ENCODE measurements around the gene NAPSA. TPM values are rescaled to one million over a fixed set of nuclear protein-coding genes. Genes with fewer than 3 reads are reported as not detected.

The NAPSA gene
- total RNA-seq, 2 donors from 2014 or later, result 1.8 to 2.3 TPM

GRCh38 chr19:50371914-50372475, 6.6 kb upstream of the NAPSA start:
- Histone ChIP-seq H3K36me3 (replicated peaks in 1 of 2; ENCODE audit: insufficient read depth in 1 of 2, low read depth in 2 of 2) (no peaks in the 10 kb centered on the region), H3K9me3 (no peaks in the 10 kb centered on the region), H3K4me1 (peaks cover 9% of the 10 kb centered on the region), H3K27me3 (no peaks in the 10 kb centered on the region), H3K4me3 (no peak overlapping the region), H3K27ac (no peak overlapping the region)
- DNase-seq (no peak), ATAC-seq (no peak)
- TF ChIP-seq POLR2A (IDR thresholded peaks at IDR 0.05) (no peak), CTCF (IDR thresholded peaks at IDR 0.05) (no peak)
- intact Hi-C loops (cut with DNase I), result loop anchor here (5.0 kb wide), 1 partner anchor 90 kb away; no protein-coding TSS in a partner anchor
- 72 to 77% methylated on average over 9 to 10 of the region's 10 CpGs for WGBS, 2 donors

- TF ChIP-seq CTCF (IDR thresholded peaks at IDR 0.05), result peak; percentile 84 to 90 (median 86)
- peak in 2 of 3 donors; percentile 22 to 39 for TF ChIP-seq POLR2A (IDR thresholded peaks at IDR 0.05)
- Histone ChIP-seq H3K4me3 (peak overlapping the region; percentile 37 to 38), H3K9me3 (no peaks in the 10 kb centered on the region), H3K27me3 (no peaks in the 10 kb centered on the region), H3K27ac (peak overlapping the region; percentile 6 to 85 (median 65)), H3K36me3 (replicated peaks in 1 of 2; ENCODE audit: insufficient read depth in 1 of 2, low read depth in 2 of 2) (no peaks in the 10 kb centered on the region), H3K4me1 (peaks cover 5% of the 10 kb centered on the region)
- WGBS, 2 donors, result 7% methylated on average over 30 to 34 of the region's 34 CpGs
- intact Hi-C loops (cut with DNase I), result loop anchor here (5.0 kb wide), 1 partner anchor 418 kb away; no protein-coding TSS in a partner anchor
- DNase-seq (peak; percentile 86 to 92 (median 88)), ATAC-seq (peak; percentile 94)
Observed at GRCh38 chr19:50368649-50369570, 3.5 kb upstream of the NAPSA start.

GRCh38 chr19:50362656-50363424, 2.6 kb downstream of the NAPSA start:
- DNase-seq (no peak), ATAC-seq (no peak)
- no peaks in the 10 kb centered on the region for H3K9me3 ChIP-seq
- no peaks in the 10 kb centered on the region for H3K36me3 ChIP-seq (replicated peaks in 1 of 2; ENCODE audit: insufficient read depth in 1 of 2, low read depth in 2 of 2)
- TF ChIP-seq POLR2A (IDR thresholded peaks at IDR 0.05) (no peak), CTCF (IDR thresholded peaks at IDR 0.05) (no peak)
- no peak overlapping the region for H3K27ac ChIP-seq
- intact Hi-C loops (cut with DNase I), result no loop called here
- WGBS, 2 donors, result 59 to 65% methylated on average over 11 of the region's 11 CpGs
- no peaks in the 10 kb centered on the region for H3K27me3 ChIP-seq
- peaks cover 12% of the 10 kb centered on the region for H3K4me1 ChIP-seq
- H3K4me3 ChIP-seq, result no peak overlapping the region

GRCh38 chr19:50362030-50362412, 3.4 kb downstream of the NAPSA start:
- Histone ChIP-seq H3K9me3 (no peaks in the 10 kb centered on the region), H3K27me3 (no peaks in the 10 kb centered on the region), H3K27ac (no peak overlapping the region), H3K36me3 (replicated peaks in 1 of 2; ENCODE audit: insufficient read depth in 1 of 2, low read depth in 2 of 2) (no peaks in the 10 kb centered on the region), H3K4me3 (no peak overlapping the region), H3K4me1 (peaks cover 17% of the 10 kb centered on the region)
- intact Hi-C loops (cut with DNase I), result no loop called here
- ATAC-seq, result no peak
- no peak for DNase-seq
- TF ChIP-seq POLR2A (IDR thresholded peaks at IDR 0.05) (no peak), CTCF (IDR thresholded peaks at IDR 0.05) (no peak)
- WGBS, 2 donors, result 88 to 95% methylated on average over 7 of the region's 7 CpGs
